GM18517 (cell line): Measurements from ENCODE around the gene ZDHHC13.

Experiments
- ATAC-seq: cut with Tn5 transposase; IDR thresholded peaks from one replicate; pipeline ENCODE4 v1.9.1; 2021; ENCODE audit warnings: mild to moderate bottlenecking, moderate library complexity; ENCODE audit not compliant: unreplicated experiment

The ZDHHC13 gene

DNA sequence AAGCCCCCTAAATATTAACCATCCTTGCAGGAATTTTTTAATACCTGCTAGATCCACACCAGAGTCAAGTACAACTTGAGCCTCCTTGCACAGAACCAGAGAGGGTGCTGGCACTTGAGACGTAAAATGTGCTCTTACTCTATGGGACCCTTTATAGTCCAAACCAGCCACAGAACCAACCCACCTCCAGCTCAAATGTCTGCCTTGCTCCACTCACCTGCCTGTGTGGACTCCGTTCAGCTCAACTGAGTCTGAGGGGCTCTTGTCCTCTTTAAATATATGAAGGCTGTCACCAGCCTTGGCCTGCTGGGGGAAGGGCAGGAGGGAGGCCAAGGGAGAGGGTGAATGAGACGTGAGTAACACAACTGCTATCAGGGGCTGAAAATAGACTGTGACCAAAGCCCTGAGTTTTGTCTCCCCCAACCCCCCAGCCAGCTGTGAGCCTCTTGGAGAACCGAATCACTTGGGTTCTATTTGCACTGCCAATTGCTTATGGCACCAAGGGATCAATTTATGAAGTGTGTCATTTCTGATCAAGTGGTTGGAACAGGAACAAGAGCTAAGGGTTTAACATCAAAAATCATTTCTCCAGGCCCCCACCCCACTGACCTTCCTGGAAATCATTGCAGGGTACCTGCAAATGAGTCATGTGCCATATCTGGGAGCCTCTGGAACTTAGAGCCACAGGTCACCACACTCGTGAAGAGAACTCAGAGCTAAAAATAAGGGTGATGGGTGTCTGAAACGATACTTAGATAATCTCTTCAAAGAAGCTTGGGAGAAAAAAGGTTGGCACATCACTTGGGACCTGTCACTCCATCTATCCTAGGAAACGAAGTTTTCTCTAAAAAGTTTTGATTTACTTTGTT is 85.0 kb downstream of the ZDHHC13 start, which contains the start of gene CSRP3:
TSS of gene CSRP3 (minus strand) at position 247 of the 869 bp plus-strand sequence. CDS start 9,535 bp downstream, outside the sequence.
- no peak for ATAC-seq

DNA sequence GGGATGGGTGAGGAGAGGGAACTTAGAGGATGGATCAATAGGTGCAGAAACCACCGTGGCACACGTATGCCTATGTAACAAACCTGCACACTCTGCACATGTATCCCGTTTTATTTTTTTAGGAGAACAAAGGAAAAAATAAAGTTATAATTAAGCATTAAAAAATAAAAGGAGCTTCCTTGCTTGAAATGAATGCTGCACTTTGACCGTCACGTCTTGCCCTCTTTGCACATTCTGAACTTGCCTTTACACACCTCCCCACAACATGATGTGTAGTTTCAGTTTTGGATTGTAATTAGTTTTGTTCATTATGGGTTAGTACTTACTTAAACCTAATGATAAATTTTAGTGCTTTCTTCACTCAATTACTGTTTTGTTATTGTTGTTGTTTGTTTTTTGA is 87.9 kb downstream of the ZDHHC13 start:
- ATAC-seq = no peak

DNA sequence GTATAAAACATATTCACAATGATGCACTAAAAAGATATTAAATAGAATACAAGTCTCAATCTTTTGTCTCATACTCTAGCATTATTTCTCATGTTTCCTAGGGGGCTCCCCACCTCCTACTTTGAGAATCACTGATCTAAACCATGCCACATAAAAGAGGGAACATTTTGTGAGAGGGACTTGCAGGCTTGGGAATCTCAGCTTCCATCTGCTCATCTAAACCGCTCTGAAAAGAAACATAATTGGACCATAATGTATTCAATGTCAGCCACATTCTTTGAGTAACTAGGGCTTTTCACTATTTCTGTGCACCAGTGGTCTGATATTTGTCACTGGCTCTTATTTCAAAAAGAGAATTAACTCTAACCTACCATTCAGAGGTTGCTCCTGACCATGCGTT is 91.2 kb downstream of the ZDHHC13 start:
- no peak for ATAC-seq

DNA sequence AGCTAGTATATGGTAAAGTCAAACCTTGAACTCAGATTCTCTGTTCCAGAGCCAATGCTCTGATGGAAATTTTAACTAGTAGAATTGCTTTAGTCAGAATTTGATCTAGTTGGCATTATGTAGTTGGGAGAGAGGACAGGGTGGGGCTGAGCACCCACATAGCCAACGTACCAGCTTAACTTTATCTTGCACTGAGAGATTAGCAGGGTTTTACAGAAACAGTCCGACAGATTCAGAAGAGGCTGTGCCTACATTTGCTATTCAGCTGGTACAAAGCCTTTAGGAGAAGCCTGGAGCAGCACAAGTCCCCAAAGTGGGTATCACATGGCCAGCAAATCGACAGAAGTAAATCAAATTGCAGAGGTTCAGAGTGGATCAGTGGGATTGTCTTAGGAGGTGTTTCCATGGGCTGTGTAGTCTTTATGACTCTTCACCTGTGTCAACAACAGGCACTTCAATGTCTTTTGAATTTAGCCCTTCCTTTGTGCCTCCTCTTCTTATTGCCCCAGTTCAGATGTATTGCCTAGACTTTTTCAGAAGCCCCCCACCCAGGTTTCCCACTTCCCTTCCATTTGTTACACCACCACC is 92.1 kb downstream of the ZDHHC13 start:
- ATAC-seq = no peak

DNA sequence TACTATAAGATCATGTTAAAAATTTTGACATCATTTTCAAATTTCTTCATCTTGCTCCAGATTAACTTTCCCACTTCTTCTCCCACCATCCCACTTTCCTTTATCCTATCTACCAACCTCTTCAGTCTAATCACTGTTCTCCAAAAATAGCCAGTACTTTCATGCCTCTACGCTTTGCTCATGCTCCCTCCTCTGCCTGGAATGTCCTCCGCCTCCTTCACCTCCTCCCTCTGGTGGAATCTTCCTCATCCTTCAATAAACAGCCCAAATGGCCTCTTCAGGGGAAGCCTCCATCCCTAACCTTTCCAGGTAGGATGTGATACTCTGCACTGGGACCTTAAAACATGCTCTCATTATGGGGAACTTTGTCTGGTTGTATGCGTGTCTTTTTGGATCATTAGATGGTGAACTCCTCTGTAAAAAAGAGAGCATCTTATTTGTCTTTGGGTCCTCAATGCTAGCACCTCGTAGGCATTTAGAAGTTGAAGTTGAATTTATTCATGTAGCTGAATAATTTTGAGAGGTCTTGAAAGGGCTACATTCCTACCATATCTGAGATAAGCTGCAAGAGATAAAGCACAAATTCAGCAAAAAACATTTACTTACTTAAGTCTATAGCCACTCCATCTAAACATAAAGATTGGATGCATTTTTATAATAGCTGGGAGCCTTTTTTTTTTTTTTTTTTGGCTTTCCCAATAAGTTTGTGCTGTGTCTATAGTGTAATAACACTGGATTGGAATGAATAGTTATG is 92.8 kb downstream of the ZDHHC13 start:
- ATAC-seq = no peak

DNA sequence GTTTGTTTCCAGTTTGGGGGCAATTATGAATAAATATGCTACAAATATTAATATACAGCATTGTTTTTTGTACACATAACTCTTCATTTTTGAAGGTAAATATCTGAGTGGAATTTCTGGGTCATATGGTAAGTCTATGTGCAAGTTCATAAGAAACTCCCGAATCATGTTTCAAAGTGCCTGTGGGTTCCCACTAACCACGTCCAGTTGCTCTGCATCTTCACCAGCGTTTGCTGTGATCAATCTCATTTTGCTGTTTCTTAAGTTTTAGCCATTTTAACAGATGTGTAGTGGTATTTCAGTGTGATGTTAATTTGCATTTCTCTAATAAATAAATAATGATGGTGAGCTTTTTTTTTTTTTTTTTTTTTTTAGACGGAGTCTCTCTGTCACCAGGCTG is 99.1 kb downstream of the ZDHHC13 start:
- no peak for ATAC-seq

DNA sequence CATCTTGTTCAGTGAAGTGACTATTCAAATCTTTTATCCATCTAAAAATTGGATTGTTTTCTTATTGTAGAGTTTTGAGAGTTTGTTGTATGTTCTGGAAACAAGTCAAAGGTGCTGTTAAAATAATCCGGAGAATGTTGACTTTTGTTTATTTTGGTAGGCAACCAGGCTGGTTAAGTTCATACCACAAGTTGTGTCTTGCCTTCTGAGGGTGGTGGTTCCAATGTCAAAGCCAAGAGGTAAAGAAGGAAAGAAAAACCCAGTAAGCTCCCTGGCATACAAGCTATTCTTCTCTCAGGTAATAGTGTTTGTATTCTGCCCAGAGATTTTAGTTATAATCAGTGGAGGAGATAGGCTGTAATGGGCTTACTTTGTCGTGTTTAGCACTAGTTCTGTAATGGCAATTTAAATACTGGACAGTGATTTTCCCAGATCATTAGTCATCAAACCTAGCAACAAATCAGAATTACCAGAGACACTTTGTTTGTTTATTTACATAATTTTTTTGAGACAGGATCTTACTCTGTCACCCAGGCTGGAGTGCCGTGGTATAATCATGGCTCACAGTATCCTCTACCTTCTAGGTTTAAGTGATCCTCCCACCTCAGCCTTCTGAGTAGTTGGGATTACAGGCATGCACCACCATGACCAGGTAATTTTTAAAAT is 99.9 kb downstream of the ZDHHC13 start:
- no peak for ATAC-seq

DNA sequence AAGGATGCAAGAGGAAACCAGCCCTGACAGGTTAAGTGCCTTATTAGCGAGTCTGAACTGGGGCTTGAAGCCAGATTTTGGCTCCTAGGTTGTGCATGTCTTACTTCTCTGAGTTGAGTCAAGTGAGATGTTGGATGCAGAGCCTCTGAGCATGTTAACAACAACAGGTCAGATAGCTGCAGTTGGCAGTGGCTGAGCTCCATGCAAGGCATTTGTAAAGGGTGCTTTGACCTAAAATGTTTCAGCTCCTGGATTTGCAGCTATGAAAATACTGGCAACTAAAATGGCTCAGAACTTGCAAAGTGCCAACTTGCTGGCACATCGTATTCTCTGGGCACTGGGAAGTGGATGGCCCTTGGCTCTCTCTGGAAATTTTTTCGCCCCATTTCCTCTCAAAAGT is 101.2 kb downstream of the ZDHHC13 start:
- ATAC-seq = no peak

DNA sequence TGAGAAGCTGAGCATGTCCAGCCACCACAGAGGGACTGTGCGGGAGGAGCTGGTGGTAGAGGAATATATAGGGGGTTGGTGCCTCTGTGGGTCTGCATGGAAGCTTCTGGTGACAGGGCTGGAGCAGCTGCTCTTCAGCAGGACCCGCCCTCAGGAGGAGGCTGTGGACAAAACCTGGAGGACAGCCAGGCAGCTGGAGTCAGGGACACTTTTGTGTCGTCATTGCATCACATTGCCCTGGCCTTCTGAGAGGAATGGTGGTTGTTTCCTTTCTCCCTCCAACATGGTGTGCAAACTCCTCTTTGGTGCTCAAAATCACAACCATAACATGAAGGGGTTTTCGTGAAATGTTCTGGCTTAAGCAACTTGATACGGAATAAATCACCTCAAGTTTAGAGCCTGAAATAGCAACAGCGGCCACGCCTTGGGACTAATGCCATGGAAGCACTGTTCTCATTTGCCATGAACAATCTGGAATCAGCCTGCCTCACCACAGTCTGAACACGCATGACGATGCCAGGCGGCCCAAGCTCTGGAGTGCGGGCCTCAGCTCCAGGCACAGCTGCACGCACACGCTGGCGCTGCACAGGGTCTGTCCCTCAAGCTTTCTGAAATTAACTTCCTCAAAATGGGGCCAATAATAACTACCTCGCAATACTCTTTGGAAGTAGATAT is 102.0 kb downstream of the ZDHHC13 start:
- ATAC-seq = no peak

DNA sequence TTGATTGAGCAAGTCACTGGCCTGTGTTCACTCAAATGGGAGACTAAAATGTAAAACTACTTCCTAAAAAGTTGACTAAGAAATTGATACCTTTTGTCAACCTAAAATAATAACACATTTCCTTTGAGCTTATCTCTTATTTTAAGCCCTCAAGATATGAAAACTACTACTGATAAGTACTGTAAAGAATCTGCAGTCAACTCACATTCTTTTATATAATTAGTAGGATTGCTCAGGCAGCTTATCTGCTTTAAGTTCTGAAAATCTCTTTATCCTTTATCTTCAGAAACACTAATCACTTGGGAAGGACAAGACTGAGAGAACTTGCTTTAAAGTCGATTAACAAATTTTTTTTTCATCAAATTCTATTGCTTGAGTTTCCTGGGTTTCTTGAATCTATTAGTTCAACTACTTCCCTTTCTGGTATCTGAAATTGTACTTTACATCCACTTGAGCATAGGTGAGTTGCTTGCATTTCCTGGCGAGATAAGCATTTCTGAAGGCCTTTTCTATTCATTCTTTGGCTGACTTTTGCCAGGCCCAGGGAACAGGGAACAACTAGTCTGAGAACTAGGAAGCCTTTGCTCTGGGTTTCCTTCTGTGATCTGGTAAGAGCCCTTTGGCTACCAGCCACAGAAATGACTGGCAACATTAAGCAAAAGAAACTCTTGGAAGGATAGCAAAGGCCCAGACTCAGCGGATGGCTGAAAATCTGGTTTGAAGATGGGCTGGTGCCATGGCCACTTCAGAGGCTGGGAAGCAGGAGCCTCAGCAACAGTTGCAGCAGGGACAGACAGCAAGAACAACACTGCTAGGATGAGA is 104.1 kb downstream of the ZDHHC13 start:
- no peak for ATAC-seq

DNA sequence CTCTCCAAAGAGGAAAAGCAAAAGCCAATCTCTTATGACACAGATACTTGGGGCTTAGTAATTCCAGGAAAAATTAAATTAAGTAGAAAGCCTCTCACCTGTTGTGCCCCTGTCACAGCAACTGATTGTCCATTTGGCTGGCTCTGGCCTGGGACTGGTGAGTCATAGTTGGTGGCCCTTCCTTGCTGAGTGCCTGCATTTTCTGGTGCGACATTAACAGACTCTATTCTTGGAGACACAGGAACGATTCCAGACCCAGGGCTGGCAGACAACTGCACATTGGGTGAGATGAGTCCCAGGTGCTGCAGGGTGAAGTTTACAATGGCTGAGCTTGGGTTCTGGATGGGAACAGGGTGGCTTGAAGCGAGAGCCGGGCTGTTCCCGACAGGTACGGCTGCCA is 108.2 kb downstream of the ZDHHC13 start:
- no peak for ATAC-seq

DNA sequence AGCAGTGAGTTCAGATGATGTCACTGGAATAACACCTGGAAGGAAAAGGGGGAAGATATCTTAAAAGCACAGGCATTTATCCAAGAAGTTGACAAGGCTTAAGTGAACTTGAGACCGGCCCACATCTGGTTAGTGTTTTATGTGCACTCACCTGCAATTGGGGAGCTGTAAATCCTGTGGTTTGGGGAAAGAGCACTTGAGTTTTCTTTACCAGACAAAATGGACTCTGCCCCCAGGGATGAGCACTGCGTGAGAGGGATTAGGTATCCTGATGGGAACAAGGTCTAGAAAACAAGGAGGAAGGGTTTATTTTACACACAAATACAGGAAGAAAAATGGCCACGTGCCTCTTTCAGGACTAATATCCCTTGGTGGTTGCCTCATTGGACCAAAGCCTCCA is 108.6 kb downstream of the ZDHHC13 start:
- ATAC-seq = no peak
